HepG2 (cell line): Measurements from ENCODE around the gene COL8A1. TPM values are rescaled to one million over a fixed set of nuclear protein-coding genes. Genes with fewer than 3 reads are reported as not detected.

Experiments used
- ATAC-seq: fragments of 200-7000 bp; cut with Tn5 transposase; 3 replicates; pipeline ENCODE4 v1.9.1; 2020; ENCODE audit warnings: mild to moderate bottlenecking, moderate library complexity
- BruUV-seq: library from RNA; stranded (reverse); fragments of 400-500 nt; replicated peaks from 2 replicates; lab custom pipeline; 2021; lab: Mats Ljungman, UMichigan
- CTCF ChIA-PET: fragments of 300-600 bp; formaldehyde crosslinking; extraction: SDS; loops from one replicate; lab custom pipeline; 2021; ENCODE audit warnings: low total read pairs, inconsistent platforms, low intra/inter-chr PET ratio; lab: Yijun Ruan, JAX
- POLR2A ChIA-PET: fragments of 350-600 bp; sonication (Branson Sonifier 250); formaldehyde crosslinking; loops from one replicate; lab custom pipeline; 2020; ENCODE audit warnings: antibody characterized with exemption, inconsistent platforms; lab: Yijun Ruan, JAX
- DNase-seq: peaks from one replicate; pipeline ENCODE4 v3.0.0-alpha.2; 2015; ENCODE audit warnings: low spot score
- FAIRE-seq: peaks from 3 replicates; lab custom pipeline; 2011; peaks lifted over from hg19 to GRCh38; lab: Jason Lieb, UNC
- H2AFZ ChIP-seq: one replicate; pipeline ENCODE4 v1.6.1; 2011; ENCODE audit warnings: low read length, inconsistent platforms
- H3K27ac ChIP-seq: fragments of 300-600 bp; 3 replicates; pipeline ENCODE4 v1.8.0; 2011; ENCODE audit warnings: mixed run types, mild to moderate bottlenecking, mixed read lengths, low read length, inconsistent platforms; ENCODE audit not compliant: insufficient read depth; ENCODE audit errors: extremely low read length
- H3K27me3 ChIP-seq, 2 experiments: fragments of 200-600 bp in 1 of 2; 2 replicates in 1 of 2; 3 replicates in 1 of 2; pipeline versions ENCODE4 v1.6.0 to v1.8.0; 2011; ENCODE audit warnings: low read length in 2 of 2, mild to moderate bottlenecking in 2 of 2, moderate library complexity in 2 of 2, inconsistent platforms in 1 of 2; ENCODE audit not compliant: insufficient read depth in 2 of 2, control insufficient read depth in 1 of 2
- H3K36me3 ChIP-seq, 2 experiments: fragments of 200-600 bp in 1 of 2; replicated peaks in 1 of 2; 2 replicates in 1 of 2; 3 replicates in 1 of 2; pipeline versions ENCODE4 v1.5.1 to v1.8.0; 2011; ENCODE audit warnings: low read length in 2 of 2, inconsistent platforms in 1 of 2; ENCODE audit not compliant: insufficient read depth in 2 of 2, control insufficient read depth in 1 of 2
- H3K4me1 ChIP-seq: 2 replicates; pipeline ENCODE4 v1.5.1; 2012; ENCODE audit warnings: low read length, inconsistent platforms; ENCODE audit not compliant: insufficient read depth
- H3K4me2 ChIP-seq: 2 replicates; pipeline ENCODE4 v1.6.0; 2011; ENCODE audit warnings: low read depth, low read length, inconsistent platforms
- H3K4me3 ChIP-seq, 3 experiments: fragments of 200-600 bp in 1 of 3; sonication (generic), shearing (Covaris generic) in 1 of 3; replicated peaks in 1 of 3; 2 replicates each; pipeline ENCODE4 v1.5.1; 2011 to 2016; ENCODE audit warnings: low read length in 3 of 3, inconsistent platforms in 2 of 3, low read depth in 2 of 3, mild to moderate bottlenecking in 2 of 3, control low read depth in 1 of 3, mixed read lengths in 1 of 3; ENCODE audit not compliant: insufficient read depth in 1 of 3
- H3K79me2 ChIP-seq: one replicate; pipeline ENCODE4 v1.6.1; 2011; ENCODE audit warnings: low read length, inconsistent platforms; ENCODE audit not compliant: insufficient read depth
- H3K9ac ChIP-seq: 2 replicates; pipeline ENCODE4 v1.6.0; 2011; ENCODE audit warnings: mild to moderate bottlenecking, low read depth, low read length, inconsistent platforms; ENCODE audit not compliant: insufficient read depth
- H3K9me3 ChIP-seq: 2 replicates; pipeline ENCODE4 v1.5.1; 2012; ENCODE audit warnings: mild to moderate bottlenecking, low read length
- H4K20me1 ChIP-seq: 2 replicates; pipeline ENCODE4 v1.6.0; 2011; ENCODE audit warnings: inconsistent platforms, mild to moderate bottlenecking, low read length, moderate library complexity; ENCODE audit not compliant: insufficient read depth
- CENPX ChIP-seq: sonication (generic); formaldehyde crosslinking; IDR thresholded peaks from 2 replicates; pipeline ENCODE4 v1.9.0; 2021; ENCODE audit warnings: mild to moderate bottlenecking, missing genetic modification reagents, moderate library complexity
- ERF ChIP-seq: IDR thresholded peaks from 2 replicates; pipeline ENCODE4 v1.6.1; 2018; ENCODE audit warnings: missing biosample characterization, missing genetic modification reagents
- HNRNPL ChIP-seq: fragments of 200-400 bp; formaldehyde crosslinking; IDR thresholded peaks from 2 replicates; pipeline ENCODE4 v1.6.1; 2017; ENCODE audit warnings: mild to moderate bottlenecking, low read depth, low read length
- NR3C1 ChIP-seq: sonication (generic); formaldehyde crosslinking; IDR thresholded peaks from 2 replicates; pipeline ENCODE4 v1.4.0; 2020; ENCODE audit warnings: missing genetic modification reagents
- SPEN ChIP-seq: sonication (generic); formaldehyde crosslinking; IDR thresholded peaks from 2 replicates; pipeline ENCODE4 v1.5.1; 2020; ENCODE audit warnings: low read depth, mild to moderate bottlenecking, missing genetic modification reagents
- ZNF20 ChIP-seq: sonication (generic); formaldehyde crosslinking; IDR thresholded peaks from 2 replicates; pipeline ENCODE4 v1.4.0; 2020; ENCODE audit warnings: mild to moderate bottlenecking, moderate library complexity, missing genetic modification reagents
- ZNF460 ChIP-seq: sonication (generic); formaldehyde crosslinking; IDR thresholded peaks from 2 replicates; pipeline ENCODE4 v1.5.1; 2020; ENCODE audit warnings: missing genetic modification reagents, mild to moderate bottlenecking, borderline replicate concordance
- ZNF501 ChIP-seq: sonication (generic); formaldehyde crosslinking; IDR thresholded peaks from 2 replicates; pipeline ENCODE4 v1.5.1; 2020; ENCODE audit warnings: mild to moderate bottlenecking, moderate library complexity, missing genetic modification reagents
- ZNF546 ChIP-seq: sonication (generic); formaldehyde crosslinking; conservative IDR thresholded peaks from 2 replicates; pipeline ENCODE4 v1.8.1; 2023; ENCODE audit warnings: mild to moderate bottlenecking, missing genetic modification reagents
- ZNF550 ChIP-seq: sonication (generic); formaldehyde crosslinking; IDR thresholded peaks from 2 replicates; pipeline ENCODE4 v1.4.0; 2020; ENCODE audit warnings: mild to moderate bottlenecking, missing genetic modification reagents, borderline replicate concordance
- ZNF609 ChIP-seq: sonication (generic); formaldehyde crosslinking; IDR thresholded peaks from 2 replicates; pipeline ENCODE4 v1.4.0; 2020; ENCODE audit warnings: mild to moderate bottlenecking, missing genetic modification reagents, borderline replicate concordance
- WGBS: methylation state at CpG from one replicate; pipeline ENCODE4 v1.1.6; 2017; ENCODE audit warnings: low lambda C conversion rate; 5-methylcytosine and 5-hydroxymethylcytosine counted together
- in situ Hi-C: cut with HindIII; loops from 2 replicates; pipeline ENCODE4 v1.10.0; 2017; ENCODE audit warnings: low pct_unique_long_range_greater_than_20kb; ENCODE audit not compliant: extremely low pct_ligation_motif_present
- intact Hi-C: fragments of 100-400 bp; cut with micrococcal nuclease; formaldehyde crosslinking; loops from one replicate; pipeline ENCODE4 v1.10.0; 2022; ENCODE audit not compliant: unreplicated experiment
- polyA plus RNA-seq, 8 experiments: library from polyadenylated mRNA; depleted of rRNA in 3 of 8; stranded (reverse) in 7 of 8; unstranded in 1 of 8; fragments of >200 nt; fragmentation: Illumina TruSeq in 4 of 8; extraction: Trizol in 4 of 8; gene quantifications; 2 replicates each; pipeline versions ENCODE4 v1.2.1 to v1.2.3, GENCODE V29; 2011 to 2016; ENCODE audit warnings: low read depth in 4 of 8, missing spikeins in 1 of 8, mixed read lengths in 1 of 8; ENCODE audit not compliant: insufficient read depth in 1 of 8
- total RNA-seq, 5 experiments: library from RNA; depleted of rRNA; stranded (reverse); fragments of >200 nt; fragmentation: Illumina TruSeq; extraction: Trizol; gene quantifications; 2 replicates each; pipeline ENCODE4 v1.2.3, GENCODE V29; 2016; ENCODE audit warnings: low read depth in 1 of 5
- TF ChIP-seq, protein P1 (sequence below): sonication (generic); formaldehyde crosslinking; IDR thresholded peaks from 2 replicates; pipeline ENCODE4 v1.4.0; 2020; ENCODE audit warnings: low read depth, mild to moderate bottlenecking, missing genetic modification reagents
- TF ChIP-seq, protein P2 (sequence below): sonication (generic); formaldehyde crosslinking; IDR thresholded peaks from 2 replicates; pipeline ENCODE4 v1.4.0; 2020; ENCODE audit warnings: low read depth, mild to moderate bottlenecking, missing genetic modification reagents

Gene COL8A1
- total and polyA plus RNA-seq, 2 of the 13 experiments (the other 11 are each of a cell fraction or from before 2014, with no cell fraction given) = not detected

- TF ChIP-seq ZNF609 (CRISPR knock-in tag) (no peak), ZNF460 (no peak), NR3C1 (CRISPR knock-in tag) (no peak), SPEN (no peak), ERF (CRISPR knock-in tag) (no peak)
- TF ChIP-seq, protein P1, sequence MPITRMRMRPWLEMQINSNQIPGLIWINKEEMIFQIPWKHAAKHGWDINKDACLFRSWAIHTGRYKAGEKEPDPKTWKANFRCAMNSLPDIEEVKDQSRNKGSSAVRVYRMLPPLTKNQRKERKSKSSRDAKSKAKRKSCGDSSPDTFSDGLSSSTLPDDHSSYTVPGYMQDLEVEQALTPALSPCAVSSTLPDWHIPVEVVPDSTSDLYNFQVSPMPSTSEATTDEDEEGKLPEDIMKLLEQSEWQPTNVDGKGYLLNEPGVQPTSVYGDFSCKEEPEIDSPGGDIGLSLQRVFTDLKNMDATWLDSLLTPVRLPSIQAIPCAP (CRISPR knock-in tag) = no peak
- TF ChIP-seq, all 625 proteins: peak for 3
These were observed 169.9 kb downstream of the COL8A1 start (continued) for GRCh38 chr3:99808163-99808794.

- FAIRE-seq (no peak), ATAC-seq (no peak), DNase-seq (no peak)
- Histone ChIP-seq H3K4me3 (no peak overlapping the region), H4K20me1 (no peaks in the 10 kb centered on the region), H3K9ac (no peak overlapping the region), H3K36me3 (no peaks in the 10 kb centered on the region), H3K9me3 (peaks cover 17% of the 10 kb centered on the region), H3K4me1 (no peaks in the 10 kb centered on the region), H3K27me3 (no peaks in the 10 kb centered on the region), H3K4me2 (no peak overlapping the region), H3K79me2 (no peaks in the 10 kb centered on the region), H3K27ac (no peak overlapping the region), H2AFZ (no peak overlapping the region)
- in situ Hi-C loops (loop anchor here (25.0 kb wide), 1 partner anchor 903 kb away; the partner anchor contains the start of gene TFG), intact Hi-C loops (loop anchor here (5.0 kb wide), 1 partner anchor 637 kb away; no protein-coding TSS in a partner anchor)
- no TSS peak for BruUV-seq
- 34% methylated on average over 2 of the region's 2 CpGs for WGBS
- ChIA-PET CTCF (no interaction called here), POLR2A (no interaction called here)
- TF ChIP-seq, protein P2, sequence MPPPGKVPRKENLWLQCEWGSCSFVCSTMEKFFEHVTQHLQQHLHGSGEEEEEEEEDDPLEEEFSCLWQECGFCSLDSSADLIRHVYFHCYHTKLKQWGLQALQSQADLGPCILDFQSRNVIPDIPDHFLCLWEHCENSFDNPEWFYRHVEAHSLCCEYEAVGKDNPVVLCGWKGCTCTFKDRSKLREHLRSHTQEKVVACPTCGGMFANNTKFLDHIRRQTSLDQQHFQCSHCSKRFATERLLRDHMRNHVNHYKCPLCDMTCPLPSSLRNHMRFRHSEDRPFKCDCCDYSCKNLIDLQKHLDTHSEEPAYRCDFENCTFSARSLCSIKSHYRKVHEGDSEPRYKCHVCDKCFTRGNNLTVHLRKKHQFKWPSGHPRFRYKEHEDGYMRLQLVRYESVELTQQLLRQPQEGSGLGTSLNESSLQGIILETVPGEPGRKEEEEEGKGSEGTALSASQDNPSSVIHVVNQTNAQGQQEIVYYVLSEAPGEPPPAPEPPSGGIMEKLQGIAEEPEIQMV (CRISPR knock-in tag) = no peak
- TF ChIP-seq ZNF501 (CRISPR knock-in tag) (no peak), CENPX (CRISPR knock-in tag) (no peak), ZNF550 (no peak), ZNF546 (no peak), ZNF20 (no peak), HNRNPL (no peak)
These were observed 171.2 kb downstream of the COL8A1 start for GRCh38 chr3:99809565-99809964.
